AG20443 (cell line): ENCODE data around the gene PDZRN3.
"Not testable (repeated sequence)": the region's sequence is repeated elsewhere in the genome, so short reads cannot be mapped to it uniquely, and the experiment has no call there.

Source experiments
- DNase-seq: peaks from one replicate; pipeline ENCODE4 v3.0.0; 2012; ENCODE audit warnings: low spot score, mixed read lengths

Gene PDZRN3

GRCh38 chr3:73586628-73587027, 38.1 kb downstream of the PDZRN3 start:
- no peak for DNase-seq

DNA sequence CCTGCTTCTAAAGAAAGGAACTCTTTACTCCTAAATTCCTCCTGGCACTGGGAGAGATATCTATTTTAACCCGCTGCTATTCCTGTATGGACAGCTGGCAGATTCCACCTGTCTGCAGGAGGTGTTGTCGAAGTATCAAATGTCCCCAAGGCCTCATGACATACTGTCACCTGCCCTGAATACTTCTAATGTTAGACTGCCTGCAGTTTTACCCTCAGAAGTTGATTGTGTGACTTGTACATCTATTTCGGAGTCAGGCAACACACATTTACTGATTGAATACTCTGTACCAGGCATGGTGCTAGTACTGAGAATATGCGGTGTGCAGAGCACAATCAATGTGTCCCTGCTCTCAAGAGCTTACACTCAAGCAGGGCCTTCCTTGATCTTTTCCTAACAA, 38.6 kb downstream of the PDZRN3 start:
- DNase-seq: no peak

- no peak for DNase-seq
These were observed 39.9 kb downstream of the PDZRN3 start for GRCh38 chr3:73584873-73585272.

GRCh38 chr3:73582535-73582934, 42.2 kb downstream of the PDZRN3 start:
- DNase-seq: no peak

DNA sequence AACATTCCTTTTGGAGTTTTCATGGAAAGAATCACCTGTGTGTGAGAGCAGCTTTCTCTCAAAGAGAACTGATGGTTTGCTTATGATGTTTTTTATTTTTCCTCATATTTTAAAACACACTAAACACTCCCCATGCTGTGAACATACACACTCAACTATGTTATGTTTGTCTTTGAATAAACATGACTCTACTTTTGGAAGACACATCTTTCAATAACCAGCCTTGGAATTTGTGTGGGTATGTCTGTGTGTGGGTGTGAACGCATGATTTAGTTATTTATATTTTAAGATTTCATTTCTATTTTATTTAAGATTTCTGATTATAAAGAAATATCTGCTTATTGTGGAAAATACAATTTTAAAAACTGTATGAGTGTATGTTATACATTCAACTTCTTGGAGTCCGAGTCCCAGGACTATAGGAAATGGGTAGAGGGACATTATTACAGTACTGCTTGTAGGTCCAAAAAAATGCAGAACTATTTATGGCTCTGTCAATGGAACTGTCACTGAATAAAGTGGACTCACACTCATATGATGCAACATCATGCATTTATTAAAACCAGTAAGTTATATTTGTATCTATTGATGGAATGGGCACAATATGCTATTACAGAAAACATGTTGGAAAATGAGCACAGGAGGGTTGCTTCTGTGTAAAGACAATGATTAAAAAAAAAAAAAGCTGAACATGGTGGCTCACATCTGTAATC, 43.5 kb downstream of the PDZRN3 start:
- DNase-seq: no peak

GRCh38 chr3:73580343-73580742, 44.4 kb downstream of the PDZRN3 start:
- DNase-seq: peak; percentile 30

DNA sequence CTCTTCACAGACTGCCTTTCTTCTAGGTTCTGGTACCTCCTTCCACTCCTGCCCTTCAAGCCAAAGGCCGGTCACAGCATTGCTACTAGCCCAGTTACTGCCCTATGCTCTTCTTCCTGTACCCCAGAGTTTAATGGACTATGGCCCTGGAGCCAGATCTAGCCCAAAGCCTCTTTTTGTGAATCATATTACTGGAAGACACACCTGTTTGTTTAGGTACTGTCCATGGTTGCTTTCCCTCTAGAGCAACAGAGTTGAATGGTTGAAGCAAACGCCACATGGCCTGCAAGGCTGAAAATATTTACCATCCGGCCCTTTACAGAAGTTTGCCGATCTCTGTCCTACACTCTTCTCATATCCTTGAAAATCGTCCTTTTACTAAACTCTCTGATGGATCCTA, 47.0 kb downstream of the PDZRN3 start:
- DNase-seq: no peak

DNA sequence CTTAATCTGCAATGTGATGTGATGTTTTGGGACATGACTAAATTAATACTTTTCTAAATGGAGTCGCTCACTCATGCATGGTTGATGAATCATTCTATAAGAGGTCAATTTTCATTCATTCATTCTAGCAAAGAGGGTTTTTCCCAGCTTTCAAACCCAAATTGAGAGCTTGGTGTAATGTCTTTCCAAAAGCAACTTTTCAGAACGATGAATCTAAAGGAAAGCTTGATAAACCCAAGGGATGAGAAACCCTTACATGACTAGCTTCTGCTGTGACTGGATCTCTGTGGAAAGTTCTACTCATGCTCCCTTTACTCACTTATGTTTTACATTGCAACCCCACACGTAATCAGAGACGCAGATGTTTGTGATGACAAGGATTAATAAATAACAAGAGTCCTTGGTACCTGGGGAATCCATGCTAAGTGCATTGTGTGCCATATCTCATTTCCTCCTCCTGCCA, 47.7 kb downstream of the PDZRN3 start:
- DNase-seq: peak; percentile 17

- no peak for DNase-seq
These were observed 48.8 kb downstream of the PDZRN3 start for GRCh38 chr3:73575953-73576352.

DNA sequence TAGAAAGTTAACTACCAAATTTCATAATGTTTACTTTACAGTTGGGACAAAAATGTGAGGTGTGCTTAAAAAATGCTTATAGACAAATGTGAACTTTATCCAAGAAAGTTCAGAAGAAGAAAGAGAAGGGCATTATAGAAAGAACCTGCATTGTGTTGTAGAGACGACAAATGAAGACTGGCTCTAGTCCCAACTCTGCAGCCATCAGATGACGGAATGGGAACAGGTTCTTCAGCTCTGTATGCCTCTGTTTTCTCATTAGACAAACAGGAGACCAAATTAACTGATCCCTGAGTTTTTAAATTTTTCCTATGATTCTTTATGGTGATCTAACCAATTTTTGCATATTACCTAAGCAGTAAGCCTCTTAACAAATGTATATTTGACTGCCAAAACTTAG, 49.2 kb downstream of the PDZRN3 start:
- no peak for DNase-seq

- DNase-seq: no peak
These were observed 51.5 kb downstream of the PDZRN3 start for GRCh38 chr3:73573204-73573603.

- DNase-seq: no peak
These were observed 52.4 kb downstream of the PDZRN3 start for GRCh38 chr3:73572368-73572767.

- DNase-seq: no peak
These were observed 53.4 kb downstream of the PDZRN3 start for GRCh38 chr3:73571238-73571794.

GRCh38 chr3:73569246-73569760, 55.4 kb downstream of the PDZRN3 start:
- no peak for DNase-seq

DNA sequence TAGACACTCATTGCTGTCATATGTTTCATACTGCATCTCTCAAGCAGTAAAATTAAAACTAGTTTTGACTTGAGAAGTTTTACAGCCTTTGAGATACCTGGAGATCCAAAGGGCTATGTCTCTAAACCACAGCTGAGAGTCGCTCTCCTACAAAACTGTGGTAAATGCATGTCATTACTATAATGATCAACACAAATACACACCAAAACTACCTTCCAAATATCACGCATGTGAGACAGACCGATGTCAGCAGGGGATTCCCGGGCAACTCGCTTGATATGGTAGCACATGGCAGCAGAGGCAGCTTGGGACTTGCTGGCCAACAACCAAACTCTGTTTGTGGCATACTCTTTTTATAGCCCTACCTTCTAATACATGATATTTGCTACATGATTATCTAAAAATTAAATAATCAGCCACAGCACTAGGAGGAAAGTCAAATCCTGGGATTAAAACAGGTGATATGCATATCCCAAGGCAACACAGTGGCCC, 56.3 kb downstream of the PDZRN3 start:
- no peak for DNase-seq

DNA sequence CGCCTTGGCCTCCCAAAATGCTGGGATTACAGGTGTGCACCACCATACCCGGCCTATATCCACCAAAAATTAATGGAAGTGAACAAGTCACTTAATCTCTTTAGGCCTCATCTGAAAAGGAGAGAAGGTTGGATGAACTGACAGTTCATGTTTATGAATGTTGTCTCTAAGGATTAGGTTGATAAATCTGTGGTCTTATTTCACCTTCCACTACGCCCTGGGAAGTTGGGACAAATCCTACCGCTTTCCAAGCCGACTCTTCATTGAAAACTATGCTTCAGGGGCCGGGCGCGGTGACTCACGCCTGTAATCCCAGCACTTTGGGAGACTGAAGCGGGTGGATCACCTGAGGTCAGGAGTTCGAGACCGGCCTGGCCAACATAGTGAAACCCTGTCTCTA, 59.4 kb downstream of the PDZRN3 start:
- not testable (repeated sequence) for DNase-seq

- peak; percentile 50 for DNase-seq
These were observed 60.7 kb downstream of the PDZRN3 start for GRCh38 chr3:73563896-73564582.

GRCh38 chr3:73561494-73561893, 63.2 kb downstream of the PDZRN3 start:
- DNase-seq: no peak

GRCh38 chr3:73559749-73560148, 65.0 kb downstream of the PDZRN3 start:
- no peak for DNase-seq

- DNase-seq: no peak
These were observed 66.0 kb downstream of the PDZRN3 start for GRCh38 chr3:73558727-73559075.

- DNase-seq: no peak
These were observed 66.6 kb downstream of the PDZRN3 start for GRCh38 chr3:73557986-73558726.
